ENCODE results near the gene EFS.

The EFS gene

GRCh38 chr14:23382731-23383440 lies 17.9 kb upstream of the EFS start:
- Histone ChIP-seq H3K36me3 (replicated peaks; ENCODE audit: insufficient read depth, low read length) (no peaks in the 10 kb centered on the region), H4K20me1 (ENCODE audit: insufficient read depth, low read length) (no peaks in the 10 kb centered on the region), H3K4me3 (ENCODE audit: low read length) (no peak overlapping the region), H3K9me3 (replicated peaks; ENCODE audit: insufficient read depth, low read length) (no peaks in the 10 kb centered on the region), H2AFZ (ENCODE audit: low read length) (no peak overlapping the region), H3K9ac (ENCODE audit: low read length) (no peak overlapping the region), H3K4me1 (ENCODE audit: low read length) (no peaks in the 10 kb centered on the region), H3K27me3 (replicated peaks; ENCODE audit: insufficient read depth, low read length) (peaks cover 5% of the 10 kb centered on the region), H3K4me2 (ENCODE audit: low read depth, low read length) (no peak overlapping the region), H3K27ac (ENCODE audit: low read length) (no peak overlapping the region), H3F3A (ENCODE audit: insufficient read depth, low read length) (no peaks in the 10 kb centered on the region), H3K9me2 (replicated peaks; ENCODE audit: insufficient read depth, low read length) (no peaks in the 10 kb centered on the region), H3K79me2 (ENCODE audit: low read length) (no peaks in the 10 kb centered on the region)
- no peak for DNase-seq
- TF ChIP-seq EZH2phosphoT487 (IDR thresholded peaks at IDR 0.05; ENCODE audit: low read length) (no peak), CTCF (IDR thresholded peaks at IDR 0.05; ENCODE audit: low read length) (no peak), EZH2 (optimal IDR thresholded peaks at IDR 0.05; ENCODE audit: low read depth, low read length) (no peak)

DNA sequence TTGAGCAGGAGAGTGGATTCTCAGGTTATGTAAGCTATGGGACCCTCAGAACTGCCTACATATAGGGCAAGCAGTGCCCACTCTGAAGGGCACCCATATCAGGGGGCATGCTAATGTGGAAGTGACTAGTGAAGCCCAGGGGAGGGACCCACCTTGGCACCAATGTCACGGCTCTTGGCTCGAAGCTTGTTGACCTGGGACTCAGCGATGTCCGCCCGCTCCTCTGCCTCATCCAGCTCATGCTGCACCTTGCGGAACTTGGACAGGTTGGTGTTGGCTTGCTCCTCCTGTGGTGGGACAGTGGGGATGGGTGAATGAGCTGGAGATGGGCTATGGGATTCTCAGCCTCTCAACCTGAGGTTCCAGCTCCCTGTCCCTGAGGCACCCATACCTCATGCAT lies 17.3 kb upstream of the EFS start:
- no peaks in the 10 kb centered on the region for H3K9me2 ChIP-seq (replicated peaks; ENCODE audit: insufficient read depth, low read length)
- no peaks in the 10 kb centered on the region for H3K36me3 ChIP-seq (replicated peaks; ENCODE audit: insufficient read depth, low read length)
- no peaks in the 10 kb centered on the region for H3K9me3 ChIP-seq (replicated peaks; ENCODE audit: insufficient read depth, low read length)
- H3K27me3 ChIP-seq (replicated peaks; ENCODE audit: insufficient read depth, low read length), result peaks cover 4% of the 10 kb centered on the region
- H3K4me2 ChIP-seq (ENCODE audit: low read depth, low read length), result no peak overlapping the region
- H3F3A ChIP-seq (ENCODE audit: insufficient read depth, low read length), result no peaks in the 10 kb centered on the region
- H3K9ac ChIP-seq (ENCODE audit: low read length), result no peak overlapping the region
- no peaks in the 10 kb centered on the region for H3K79me2 ChIP-seq (ENCODE audit: low read length)
- no peak overlapping the region for H3K4me3 ChIP-seq (ENCODE audit: low read length)
- H3K4me1 ChIP-seq (ENCODE audit: low read length), result no peaks in the 10 kb centered on the region
- no peak overlapping the region for H3K27ac ChIP-seq (ENCODE audit: low read length)
- no peak overlapping the region for H2AFZ ChIP-seq (ENCODE audit: low read length)
- H4K20me1 ChIP-seq (ENCODE audit: insufficient read depth, low read length), result no peaks in the 10 kb centered on the region
- TF ChIP-seq CTCF (IDR thresholded peaks at IDR 0.05; ENCODE audit: low read length), result no peak
- TF ChIP-seq EZH2 (optimal IDR thresholded peaks at IDR 0.05; ENCODE audit: low read depth, low read length), result no peak
- TF ChIP-seq EZH2phosphoT487 (IDR thresholded peaks at IDR 0.05; ENCODE audit: low read length), result no peak
- no peak for DNase-seq

DNA sequence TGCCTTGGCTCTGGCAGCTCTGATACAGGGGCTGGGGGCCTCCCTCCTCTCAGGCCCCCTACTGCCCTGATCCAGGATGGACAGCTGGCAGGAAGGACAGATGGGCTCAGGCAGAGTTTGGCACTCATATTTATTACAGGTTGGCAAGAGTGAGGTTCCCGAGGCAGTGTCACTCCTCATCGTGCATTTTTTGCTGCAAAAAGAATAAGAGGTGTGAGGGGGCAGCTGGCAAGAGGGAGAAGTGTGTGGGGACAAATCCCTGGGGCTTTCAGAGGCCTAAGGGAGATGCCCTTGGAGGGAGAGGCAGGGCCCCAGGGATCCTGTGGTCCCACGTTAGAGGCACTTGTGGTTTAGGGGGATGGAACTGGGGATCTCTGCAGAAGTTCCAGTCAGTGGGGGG lies 16.9 kb upstream of the EFS start:
- no peaks in the 10 kb centered on the region; the same call in none of the 2 replicates for H3K27me3 ChIP-seq (replicated peaks; ENCODE audit: insufficient read depth, low read length)
- no peaks in the 10 kb centered on the region for H3K4me1 ChIP-seq (ENCODE audit: low read length)
- H3K4me2 ChIP-seq (ENCODE audit: low read depth, low read length), result no peak overlapping the region
- H3K9me2 ChIP-seq (replicated peaks; ENCODE audit: insufficient read depth, low read length), result no peaks in the 10 kb centered on the region
- no peak overlapping the region for H3K27ac ChIP-seq (ENCODE audit: low read length)
- no peak overlapping the region for H3K9ac ChIP-seq (ENCODE audit: low read length)
- no peaks in the 10 kb centered on the region for H4K20me1 ChIP-seq (ENCODE audit: insufficient read depth, low read length)
- H3K4me3 ChIP-seq (ENCODE audit: low read length), result no peak overlapping the region
- no peaks in the 10 kb centered on the region for H3K9me3 ChIP-seq (replicated peaks; ENCODE audit: insufficient read depth, low read length)
- no peak overlapping the region for H2AFZ ChIP-seq (ENCODE audit: low read length)
- no peaks in the 10 kb centered on the region for H3K36me3 ChIP-seq (replicated peaks; ENCODE audit: insufficient read depth, low read length)
- DNase-seq, result no peak
- TF ChIP-seq EZH2 (optimal IDR thresholded peaks at IDR 0.05; ENCODE audit: low read depth, low read length), result no peak
- no peak for TF ChIP-seq CTCF (IDR thresholded peaks at IDR 0.05; ENCODE audit: low read length)
- no peak for TF ChIP-seq EZH2phosphoT487 (IDR thresholded peaks at IDR 0.05; ENCODE audit: low read length)
- no peaks in the 10 kb centered on the region for H3F3A ChIP-seq (ENCODE audit: insufficient read depth, low read length)
- no peaks in the 10 kb centered on the region for H3K79me2 ChIP-seq (ENCODE audit: low read length)

Measured in MM.1S (cell line).